HEK293T (cell line): ENCODE data around the gene PHYH.

Experiments
- ARNT ChIP-seq: fragments of 450-650 bp; IDR thresholded peaks from 2 replicates; pipeline ENCODE4 v1.6.1; 2017; ENCODE audit warnings: mild to moderate bottlenecking
- BHLHE40 ChIP-seq: fragments of 450-650 bp; IDR thresholded peaks from 2 replicates; pipeline ENCODE4 v1.6.1; 2016; ENCODE audit warnings: mild to moderate bottlenecking, moderate library complexity, borderline replicate concordance
- FOXM1 ChIP-seq: fragments of 450-650 bp; IDR thresholded peaks from 2 replicates; pipeline ENCODE4 v1.6.1; 2017; ENCODE audit warnings: mild to moderate bottlenecking, borderline replicate concordance
- PKNOX1 ChIP-seq: fragments of 450-650 bp; IDR thresholded peaks from 2 replicates; pipeline ENCODE4 v1.6.1; 2016
- SP1 ChIP-seq: fragments of 450-650 bp; IDR thresholded peaks from 2 replicates; pipeline ENCODE4 v1.6.1; 2017
- ZNF384 ChIP-seq: fragments of 450-650 bp; IDR thresholded peaks from 2 replicates; pipeline ENCODE4 v1.6.1; 2016

- TF ChIP-seq SP1 = no peak
- no peak for TF ChIP-seq FOXM1
- no peak for TF ChIP-seq ZNF384
- no peak for TF ChIP-seq ARNT
- TF ChIP-seq PKNOX1 = no peak
- TF ChIP-seq BHLHE40 = no peak
Measured at GRCh38 chr10:13306103-13306502, 6.2 kb upstream of the PHYH start.
